ENCODE data around the gene FAM20A. TPM values are rescaled to one million over a fixed set of nuclear protein-coding genes. Genes with fewer than 3 reads are reported as not detected.
A peak's percentile ranks its signal among the peaks of the same experiment; 100 is the strongest.

The FAM20A gene
- total RNA-seq, 1 donor from 2014 or later = 0.37 TPM

DNA sequence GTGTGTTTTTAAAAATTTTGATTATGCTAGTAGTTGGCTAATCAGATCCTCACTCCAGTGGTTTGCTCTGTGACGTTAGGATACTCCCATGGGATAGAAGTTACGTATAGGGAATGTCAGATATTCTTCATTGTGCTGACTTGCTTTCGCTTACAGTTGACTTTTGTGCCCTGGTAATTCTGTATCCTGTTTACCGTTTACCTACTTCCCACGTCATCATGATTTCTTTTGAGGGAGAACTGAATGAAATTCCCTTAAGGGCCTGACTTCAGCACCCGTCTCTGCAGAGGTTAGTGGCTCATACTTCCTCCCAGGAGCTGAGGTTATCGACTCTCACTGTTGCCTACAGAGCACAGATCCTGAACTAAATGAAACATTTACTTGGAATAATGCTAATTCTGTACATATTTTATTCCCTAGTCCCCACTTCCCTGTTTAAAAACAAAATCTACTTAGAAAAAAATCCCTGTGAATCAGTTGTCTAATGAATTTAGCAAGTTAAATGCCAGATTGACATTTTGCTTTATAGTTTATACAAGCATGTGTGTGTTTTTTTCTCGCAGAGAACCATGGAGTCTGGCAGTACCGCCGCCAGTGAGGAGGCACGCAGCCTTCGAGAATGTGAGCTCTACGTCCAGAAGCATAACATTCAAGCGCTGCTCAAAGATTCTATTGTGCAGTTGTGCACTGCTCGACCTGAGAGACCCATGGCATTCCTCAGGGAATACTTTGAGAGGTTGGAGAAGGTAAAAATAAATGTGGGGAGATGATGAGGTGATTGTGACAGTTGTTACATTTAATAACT is 86.1 kb downstream of the FAM20A start:
- Mint-ChIP-seq H3K4me3 (ENCODE audit: unreplicated experiment) (peak overlapping the region; percentile 100), H3K27ac (ENCODE audit: unreplicated experiment) (peak overlapping the region; percentile 54), H3K4me1 (ENCODE audit: low read depth, unreplicated experiment) (peaks cover 30% of the 10 kb centered on the region), H3K27me3 (ENCODE audit: unreplicated experiment) (peaks cover 17% of the 10 kb centered on the region), H3K36me3 (ENCODE audit: unreplicated experiment) (peaks cover 22% of the 10 kb centered on the region), H3K9me3 (ENCODE audit: unreplicated experiment) (peaks cover 16% of the 10 kb centered on the region)
- TF ChIP-seq, protein P1, sequence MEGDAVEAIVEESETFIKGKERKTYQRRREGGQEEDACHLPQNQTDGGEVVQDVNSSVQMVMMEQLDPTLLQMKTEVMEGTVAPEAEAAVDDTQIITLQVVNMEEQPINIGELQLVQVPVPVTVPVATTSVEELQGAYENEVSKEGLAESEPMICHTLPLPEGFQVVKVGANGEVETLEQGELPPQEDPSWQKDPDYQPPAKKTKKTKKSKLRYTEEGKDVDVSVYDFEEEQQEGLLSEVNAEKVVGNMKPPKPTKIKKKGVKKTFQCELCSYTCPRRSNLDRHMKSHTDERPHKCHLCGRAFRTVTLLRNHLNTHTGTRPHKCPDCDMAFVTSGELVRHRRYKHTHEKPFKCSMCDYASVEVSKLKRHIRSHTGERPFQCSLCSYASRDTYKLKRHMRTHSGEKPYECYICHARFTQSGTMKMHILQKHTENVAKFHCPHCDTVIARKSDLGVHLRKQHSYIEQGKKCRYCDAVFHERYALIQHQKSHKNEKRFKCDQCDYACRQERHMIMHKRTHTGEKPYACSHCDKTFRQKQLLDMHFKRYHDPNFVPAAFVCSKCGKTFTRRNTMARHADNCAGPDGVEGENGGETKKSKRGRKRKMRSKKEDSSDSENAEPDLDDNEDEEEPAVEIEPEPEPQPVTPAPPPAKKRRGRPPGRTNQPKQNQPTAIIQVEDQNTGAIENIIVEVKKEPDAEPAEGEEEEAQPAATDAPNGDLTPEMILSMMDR (IDR thresholded peaks at IDR 0.05; ENCODE audit: partially characterized antibody, unreplicated experiment) = no peak
- DNase-seq = no peak

DNA sequence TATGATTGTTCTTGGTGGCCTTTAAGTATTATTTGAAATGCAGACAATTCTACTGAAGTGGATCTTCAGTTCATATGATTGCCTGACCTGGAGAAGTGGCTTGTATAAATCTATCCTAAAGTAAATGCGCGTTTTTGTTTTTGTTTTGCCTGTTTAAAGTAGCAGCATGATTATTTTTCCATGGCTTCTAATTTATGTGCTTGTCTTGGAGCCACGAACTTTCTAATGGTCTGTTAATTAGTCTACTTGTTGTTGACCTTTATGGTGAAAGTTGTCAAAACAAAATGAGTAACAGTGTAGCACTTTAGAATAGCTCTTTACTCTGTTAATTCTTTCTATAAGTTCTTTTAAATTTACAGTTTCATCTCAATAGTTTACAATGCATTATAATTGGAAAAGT is 87.2 kb downstream of the FAM20A start:
- H3K9me3 Mint-ChIP-seq (ENCODE audit: unreplicated experiment) = peaks cover 16% of the 10 kb centered on the region
- peak overlapping the region; percentile 99 for H3K27ac Mint-ChIP-seq (ENCODE audit: unreplicated experiment)
- peaks cover 34% of the 10 kb centered on the region for H3K4me1 Mint-ChIP-seq (ENCODE audit: low read depth, unreplicated experiment)
- H3K27me3 Mint-ChIP-seq (ENCODE audit: unreplicated experiment) = peaks cover 17% of the 10 kb centered on the region
- peak overlapping the region; percentile 100 for H3K4me3 Mint-ChIP-seq (ENCODE audit: unreplicated experiment)
- DNase-seq = no peak
- TF ChIP-seq, protein P1 (IDR thresholded peaks at IDR 0.05; ENCODE audit: partially characterized antibody, unreplicated experiment) = no peak
- H3K36me3 Mint-ChIP-seq (ENCODE audit: unreplicated experiment) = peaks cover 18% of the 10 kb centered on the region

DNA sequence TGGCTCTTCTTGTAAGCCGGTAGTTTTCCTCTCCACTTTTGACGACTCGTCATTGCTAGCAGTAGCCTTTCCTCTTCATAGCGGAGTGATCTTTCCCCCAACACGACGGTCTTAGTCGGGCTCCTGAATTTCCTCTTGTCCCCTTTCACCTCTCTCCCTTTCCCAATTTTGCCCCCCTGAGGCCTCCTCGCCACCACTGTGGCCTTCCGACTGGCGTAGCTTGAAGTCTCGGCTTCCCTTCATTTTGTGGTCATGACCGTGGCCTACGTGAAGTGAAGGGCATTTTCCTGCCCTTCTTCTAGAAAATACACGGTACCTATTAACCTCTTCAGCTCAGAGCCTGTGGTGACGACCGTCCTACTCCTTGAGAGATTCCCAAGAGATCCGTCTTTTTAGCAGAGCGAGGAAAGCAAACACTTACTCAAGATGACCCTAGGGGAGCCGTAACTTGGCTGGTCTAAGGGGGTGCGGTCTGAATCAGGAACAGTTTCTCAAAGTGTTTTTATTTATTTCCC is 88.2 kb downstream of the FAM20A start:
- TF ChIP-seq, protein P1 (IDR thresholded peaks at IDR 0.05; ENCODE audit: partially characterized antibody, unreplicated experiment) = no peak
- Mint-ChIP-seq H3K9me3 (ENCODE audit: unreplicated experiment) (peaks cover 16% of the 10 kb centered on the region), H3K27me3 (ENCODE audit: unreplicated experiment) (peaks cover 17% of the 10 kb centered on the region), H3K36me3 (ENCODE audit: unreplicated experiment) (peaks cover 14% of the 10 kb centered on the region), H3K4me3 (ENCODE audit: unreplicated experiment) (peak overlapping the region; percentile 100), H3K4me1 (ENCODE audit: low read depth, unreplicated experiment) (peaks cover 34% of the 10 kb centered on the region), H3K27ac (ENCODE audit: unreplicated experiment) (peak overlapping the region; percentile 99)
- DNase-seq = peak; percentile 28

DNA sequence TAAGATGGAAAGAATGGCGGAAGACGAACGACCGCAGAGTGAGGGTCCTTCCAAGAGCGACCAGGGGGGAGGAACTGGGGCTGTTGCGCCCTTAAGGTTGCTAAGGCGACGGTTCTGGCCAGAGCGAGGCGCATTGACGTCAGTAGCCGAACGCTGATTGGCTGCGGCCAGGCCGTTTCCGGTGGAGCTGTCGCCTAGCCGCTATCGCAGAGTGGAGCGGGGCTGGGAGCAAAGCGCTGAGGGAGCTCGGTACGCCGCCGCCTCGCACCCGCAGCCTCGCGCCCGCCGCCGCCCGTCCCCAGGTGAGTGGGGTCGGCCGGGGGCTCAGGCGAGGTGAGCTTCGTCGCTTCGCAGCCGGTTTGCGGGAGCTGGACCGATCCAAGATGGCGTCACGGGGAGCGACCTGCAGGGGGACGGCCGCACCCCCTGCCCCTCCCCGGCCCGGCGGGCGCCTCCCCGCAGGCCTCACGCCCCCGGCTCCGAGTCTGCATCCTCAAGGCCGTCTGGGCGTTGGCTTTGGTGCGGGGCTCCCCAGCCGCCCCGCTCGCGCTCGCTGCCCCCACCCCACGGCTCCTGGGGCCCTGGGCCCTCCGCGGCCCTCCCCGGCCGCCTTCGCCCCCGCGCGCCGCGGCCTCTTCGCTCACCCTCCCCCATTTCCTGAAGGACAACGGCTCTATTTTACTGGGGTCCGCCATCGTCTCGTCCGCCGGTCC is 88.8 kb downstream of the FAM20A start, which contains the start of gene PRKAR1A:
PRKAR1A (plus strand) TSS at position 184 of the 713 bp plus-strand sequence. CDS start 2,970 bp downstream, outside the sequence.
- Mint-ChIP-seq H3K4me3 (ENCODE audit: unreplicated experiment) (peak within 1 kb of the TSS; percentile 100), H3K27me3 (ENCODE audit: unreplicated experiment) (peaks cover 17% of the 10 kb centered on the region), H3K9me3 (ENCODE audit: unreplicated experiment) (peaks cover 16% of the 10 kb centered on the region), H3K27ac (ENCODE audit: unreplicated experiment) (peak within 1 kb of the TSS; percentile 100), H3K36me3 (ENCODE audit: unreplicated experiment) (peaks cover 9% of the 10 kb centered on the region), H3K4me1 (ENCODE audit: low read depth, unreplicated experiment) (peaks cover 34% of the 10 kb centered on the region)
- TF ChIP-seq, protein P1 (IDR thresholded peaks at IDR 0.05; ENCODE audit: partially characterized antibody, unreplicated experiment) = peak; percentile 13
- peak; percentile 93 for DNase-seq

Measured in glutamatergic neuron (in vitro differentiated cells).